Endodermal cell (in vitro differentiated cells): Measurements from ENCODE around the gene TKTL1. TPM values are rescaled to one million over a fixed set of nuclear protein-coding genes. Genes with fewer than 3 reads are reported as not detected.
"Not testable (repeated sequence)": the region's sequence is repeated elsewhere in the genome, so short reads cannot be mapped to it uniquely, and the experiment has no call there.

Experiments used
- DNase-seq: peaks from one replicate; pipeline ENCODE4 v3.0.0-alpha.2; 2017
- H3K27ac ChIP-seq: 2 replicates; pipeline ENCODE4 v1.5.1; 2013; ENCODE audit warnings: mild to moderate bottlenecking, low read depth, low read length, moderate library complexity
- H3K27me3 ChIP-seq: 2 replicates; pipeline ENCODE4 v1.6.1; 2013; ENCODE audit warnings: mild to moderate bottlenecking, low read length, moderate library complexity; ENCODE audit not compliant: insufficient read depth, control insufficient read depth, poor library complexity, severe bottlenecking
- H3K36me3 ChIP-seq: 2 replicates; pipeline ENCODE4 v1.7.0; 2013; ENCODE audit warnings: mild to moderate bottlenecking, low read length, moderate library complexity; ENCODE audit not compliant: control insufficient read depth, insufficient read depth
- H3K4me1 ChIP-seq: one replicate; pipeline ENCODE4 v1.7.0; 2013; ENCODE audit warnings: low read length; ENCODE audit not compliant: control insufficient read depth, insufficient read depth
- H3K4me3 ChIP-seq: 2 replicates; pipeline ENCODE4 v1.5.1; 2013; ENCODE audit warnings: mild to moderate bottlenecking, low read length, moderate library complexity
- H3K9ac ChIP-seq: 2 replicates; pipeline ENCODE4 v1.6.1; 2013; ENCODE audit warnings: mild to moderate bottlenecking, low read length, moderate library complexity; ENCODE audit not compliant: poor library complexity, severe bottlenecking; ENCODE audit errors: extremely low read depth
- H3K9me3 ChIP-seq: 2 replicates; pipeline ENCODE4 v1.6.1; 2013; ENCODE audit warnings: mild to moderate bottlenecking, low read length, moderate library complexity; ENCODE audit not compliant: control insufficient read depth
- H3K27ac Mint-ChIP-seq: 2 replicates; pipeline ENCODE4 v1.8.0; 2020; ENCODE audit warnings: mixed read lengths
- H3K27me3 Mint-ChIP-seq: 2 replicates; pipeline ENCODE4 v1.8.0; 2021; ENCODE audit warnings: mild to moderate bottlenecking, mixed read lengths; ENCODE audit not compliant: insufficient read depth
- H3K36me3 Mint-ChIP-seq: 2 replicates; pipeline ENCODE4 v1.8.0; 2020; ENCODE audit warnings: low read depth, mixed read lengths
- H3K4me1 Mint-ChIP-seq: 2 replicates; pipeline ENCODE4 v1.8.0; 2020; ENCODE audit warnings: mixed read lengths
- H3K4me3 Mint-ChIP-seq: 2 replicates; pipeline ENCODE4 v1.8.0; 2020; ENCODE audit warnings: mild to moderate bottlenecking, moderate library complexity, mixed read lengths
- H3K9me3 Mint-ChIP-seq: 2 replicates; pipeline ENCODE4 v1.8.0; 2020; ENCODE audit warnings: mild to moderate bottlenecking, mixed read lengths
- CTCF ChIP-seq: fragments of 200-600 bp; sonication (generic); conservative IDR thresholded peaks from 2 replicates; pipeline ENCODE4 v1.5.0; 2021; ENCODE audit warnings: antibody characterized with exemption, mild to moderate bottlenecking
- WGBS, 2 experiments: methylation state at CpG; one replicate each; pipeline versions ENCODE4 v1.1.5 to v1.1.7; 2013; ENCODE audit warnings: missing lambda C conversion rate in 2 of 2, mixed read lengths in 1 of 2; ENCODE audit not compliant: insufficient coverage in 1 of 2, insufficient read length in 1 of 2; 5-methylcytosine and 5-hydroxymethylcytosine counted together
- total RNA-seq, 2 donors: library from RNA; stranded (reverse); fragmentation: NEBNext Ultra II Directional in 1 of 2; extraction: Animal tissue kit (Norgen Biotek cat#: 25700) in 1 of 2; gene quantifications; 2 replicates in 1 of 2; 3 replicates in 1 of 2; pipeline ENCODE4 v1.2.1, GENCODE V29; 2021

The TKTL1 gene
- total RNA-seq, 2 donors from 2014 or later = not detected

GRCh38 chrX:154269245-154269644 lies 26.4 kb upstream of the TKTL1 start:
- not testable (repeated sequence) for H3K4me1 Mint-ChIP-seq, H3K27ac ChIP-seq, H3K27me3 Mint-ChIP-seq, H3K4me3 ChIP-seq, H3K27me3 ChIP-seq, H3K9ac ChIP-seq, H3K4me1 ChIP-seq, DNase-seq, H3K36me3 ChIP-seq, H3K36me3 Mint-ChIP-seq, H3K4me3 Mint-ChIP-seq, H3K9me3 Mint-ChIP-seq, H3K27ac Mint-ChIP-seq, H3K9me3 ChIP-seq
- WGBS, 2 experiments = no CpG with 5 or more reads among the region's 3 CpGs

DNA sequence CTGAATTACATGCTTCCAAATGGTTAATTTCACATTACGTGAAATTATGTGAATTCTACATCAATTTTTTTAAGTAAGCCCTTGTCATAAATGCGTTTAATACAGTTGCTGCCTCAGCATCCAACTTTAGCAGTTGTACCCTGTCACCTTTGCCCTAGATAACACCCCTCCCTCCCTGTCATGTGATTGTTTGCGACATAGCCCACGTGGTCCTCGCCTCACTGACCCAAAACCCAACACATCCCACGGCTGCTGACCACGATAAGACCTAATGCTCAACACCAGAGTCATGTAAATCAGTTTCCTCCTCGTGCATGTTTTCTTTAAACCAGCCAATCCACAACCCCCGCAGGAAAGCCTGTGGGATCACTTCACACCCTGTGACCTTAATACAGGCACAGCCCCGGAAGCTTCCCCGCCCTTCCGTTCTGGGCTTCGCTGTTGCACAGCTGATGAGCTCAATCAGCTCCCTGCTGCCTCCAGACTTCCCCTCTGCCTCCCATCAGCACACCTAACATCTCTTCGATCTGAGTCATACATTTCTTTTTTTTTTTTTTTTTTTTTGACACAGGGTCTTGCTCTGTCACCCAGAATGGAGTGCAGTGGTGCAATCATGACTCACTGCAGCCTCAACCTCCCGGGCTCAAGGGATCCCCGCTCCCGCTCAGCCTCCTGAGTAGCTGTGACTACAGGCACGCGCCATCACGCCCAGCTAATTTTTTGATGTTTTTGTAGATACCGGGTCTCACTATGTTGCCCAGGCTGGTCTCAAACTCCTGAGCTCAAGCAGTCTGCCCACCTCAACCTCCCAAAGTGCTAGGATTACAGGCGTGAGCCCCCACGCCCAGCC lies 10.9 kb upstream of the TKTL1 start:
- H3K36me3 ChIP-seq, H3K27ac ChIP-seq, H3K27me3 Mint-ChIP-seq, H3K9me3 ChIP-seq, H3K27me3 ChIP-seq, H3K4me1 Mint-ChIP-seq, H3K4me1 ChIP-seq, DNase-seq, H3K9me3 Mint-ChIP-seq, H3K36me3 Mint-ChIP-seq, H3K9ac ChIP-seq, H3K27ac Mint-ChIP-seq, H3K4me3 Mint-ChIP-seq, H3K4me3 ChIP-seq: not testable (repeated sequence)
- WGBS, 2 experiments = no CpG with 5 or more reads among the region's 23 CpGs

DNA sequence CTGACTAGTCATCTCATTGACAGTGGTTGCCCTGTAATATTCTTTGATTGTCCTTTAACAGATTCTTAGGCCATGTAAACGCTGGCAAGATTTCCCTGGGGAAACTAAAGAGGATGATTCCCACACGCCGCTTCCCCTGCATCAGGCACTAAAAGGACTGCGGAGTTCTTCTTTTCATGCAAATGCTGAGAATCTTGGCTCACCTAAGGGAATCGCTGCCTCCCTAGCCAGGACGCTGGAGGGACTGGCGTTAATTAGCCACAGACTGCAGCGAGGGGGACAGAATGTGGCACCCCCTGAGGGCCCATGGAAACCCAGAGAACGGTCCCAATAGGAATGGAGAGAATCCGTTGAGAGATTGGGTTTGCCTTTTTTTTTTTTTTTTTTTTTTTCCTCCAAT lies 9.2 kb upstream of the TKTL1 start:
- H3K27ac Mint-ChIP-seq, H3K9me3 ChIP-seq, H3K4me1 Mint-ChIP-seq, H3K9ac ChIP-seq, H3K4me1 ChIP-seq, H3K27me3 Mint-ChIP-seq, H3K4me3 Mint-ChIP-seq, H3K36me3 ChIP-seq, DNase-seq, H3K4me3 ChIP-seq, H3K36me3 Mint-ChIP-seq, H3K9me3 Mint-ChIP-seq, H3K27me3 ChIP-seq, H3K27ac ChIP-seq: not testable (repeated sequence)
- no CpG with 5 or more reads among the region's 10 CpGs for WGBS, 2 experiments

GRCh38 chrX:154294791-154295574 lies 612 bp upstream of the TKTL1 start, which contains the start of gene TEX28:
TEX28 (minus strand) TSS chrX:154295124; CDS start chrX:154292117, 3,007 bp downstream.
- DNase-seq = no peak
- no peak within 1 kb of the TSS for H3K4me3 ChIP-seq
- no peaks in the 10 kb centered on the region for H3K27me3 ChIP-seq
- 95 to 100% methylated on average over 3 to 29 of the region's 39 CpGs for WGBS, 2 experiments
- Mint-ChIP-seq H3K27me3 (no peaks in the 10 kb centered on the region), H3K4me3 (no peak within 1 kb of the TSS), H3K9me3 (peaks cover 44% of the 10 kb centered on the region), H3K27ac (no peak within 1 kb of the TSS), H3K4me1 (no peaks in the 10 kb centered on the region), H3K36me3 (no peaks in the 10 kb centered on the region)
- H3K9me3 ChIP-seq = no peaks in the 10 kb centered on the region
- H3K36me3 ChIP-seq = no peaks in the 10 kb centered on the region
- no peak within 1 kb of the TSS for H3K27ac ChIP-seq
- no peak within 1 kb of the TSS for H3K9ac ChIP-seq
- no peak for TF ChIP-seq CTCF
- H3K4me1 ChIP-seq = no peaks in the 10 kb centered on the region
